GM18526 (cell line): ENCODE measurements around the gene CIPC.

Source experiments
- POLR2A ChIP-seq: IDR thresholded peaks from 3 replicates; pipeline ENCODE4 v1.6.1; 2011; ENCODE audit not compliant: insufficient read length; ENCODE audit errors: extremely low read depth

CIPC gene

DNA sequence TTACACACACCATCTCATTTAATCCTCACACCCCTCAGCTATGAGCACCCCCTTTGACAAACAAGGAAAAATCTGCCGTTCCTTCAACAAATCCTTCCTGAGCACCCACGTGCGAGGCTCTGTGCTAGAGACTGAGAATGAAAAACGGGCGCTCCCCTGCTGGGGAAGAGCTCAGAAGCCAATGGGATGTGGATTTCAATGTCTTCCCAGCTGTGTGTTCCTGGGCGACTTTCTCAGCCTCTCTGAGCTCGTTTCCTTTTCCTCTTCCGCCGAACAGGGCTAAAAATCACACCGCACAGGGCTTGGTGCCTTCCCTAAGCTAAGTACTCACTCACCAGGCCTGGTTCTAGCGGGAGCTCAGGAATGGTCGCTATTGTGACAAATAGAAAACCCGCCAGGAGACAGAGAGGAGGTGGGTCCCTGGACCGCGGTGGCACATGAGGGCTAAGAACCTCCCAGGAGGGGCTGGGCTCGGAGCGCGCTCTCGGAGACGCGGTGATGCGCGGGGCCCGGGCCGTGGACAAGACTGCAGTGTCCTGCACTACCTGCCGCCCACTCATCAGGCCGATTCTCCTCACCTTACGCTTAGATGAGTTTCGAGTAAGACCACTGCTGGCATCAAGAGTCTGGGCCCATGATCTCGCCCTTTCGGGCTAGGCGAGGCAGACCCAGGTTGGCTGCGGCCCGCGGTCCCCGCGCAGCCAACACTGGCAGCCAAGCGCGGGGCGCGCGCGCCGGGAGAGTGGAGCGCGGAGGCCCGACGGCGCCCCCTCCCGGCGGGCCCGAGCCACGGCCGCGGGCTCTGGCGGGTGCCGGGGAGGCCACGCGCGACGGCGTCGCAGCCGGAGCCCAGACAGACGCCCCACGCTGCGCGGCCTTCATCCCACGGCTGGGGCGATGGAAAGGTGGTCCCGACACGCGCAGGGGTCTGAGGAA is 26.6 kb downstream of the CIPC start:
- TF ChIP-seq POLR2A = no peak

DNA sequence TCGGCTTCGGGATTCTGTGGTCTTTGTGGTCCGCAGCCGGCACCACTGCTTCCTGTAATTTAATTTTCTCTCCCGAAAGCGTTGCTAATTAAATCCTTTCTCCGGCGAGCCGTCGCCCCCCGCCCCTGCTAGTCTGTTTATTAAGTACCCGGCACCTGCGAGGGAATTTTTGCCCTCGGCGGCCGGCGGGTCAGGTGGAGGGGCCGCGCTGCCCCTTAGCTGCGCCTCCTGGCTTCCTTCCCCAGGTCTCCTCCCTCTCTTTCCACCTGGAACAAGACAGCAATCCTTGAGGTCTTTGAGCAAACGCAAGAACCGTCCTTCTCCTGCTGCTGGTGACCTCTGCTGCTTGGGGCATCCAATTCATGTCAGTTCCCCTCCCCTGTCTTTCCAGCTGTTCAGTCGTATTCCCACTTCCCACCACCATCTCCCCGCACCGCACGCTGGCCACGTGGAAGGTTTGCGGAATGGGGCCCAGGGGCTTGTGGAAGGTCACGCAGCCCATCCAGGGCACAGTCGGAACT is 27.3 kb downstream of the CIPC start:
- TF ChIP-seq POLR2A = no peak

DNA sequence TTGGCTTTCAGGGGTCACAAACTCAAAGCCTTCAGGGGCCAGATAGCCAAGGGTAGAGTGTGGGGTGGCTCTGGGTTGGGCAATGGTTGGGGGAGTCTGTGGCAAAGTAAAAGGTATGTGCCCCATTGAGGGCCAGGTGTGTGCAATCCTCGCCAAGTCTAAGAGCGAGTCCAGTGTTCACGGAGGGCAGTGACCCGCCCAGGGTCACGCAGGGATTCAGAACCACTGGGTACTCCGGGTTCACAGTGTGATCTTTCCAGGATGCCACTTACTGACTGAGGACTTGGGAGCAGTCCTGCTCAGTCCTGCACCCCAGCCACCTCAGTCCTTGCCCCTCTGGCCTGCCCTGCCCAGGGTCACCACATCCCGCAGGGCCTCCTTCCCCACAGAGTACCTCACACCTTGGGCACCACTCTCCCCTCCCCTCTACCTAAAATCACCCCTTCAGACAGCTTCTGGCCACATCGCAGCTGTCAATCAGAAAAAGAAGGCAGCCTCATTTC is 27.8 kb downstream of the CIPC start:
- TF ChIP-seq POLR2A = no peak

GRCh38 chr14:77126461-77126990 is 28.5 kb downstream of the CIPC start:
- no peak for TF ChIP-seq POLR2A

GRCh38 chr14:77128414-77128891 is 30.4 kb downstream of the CIPC start:
- no peak for TF ChIP-seq POLR2A

- no peak for TF ChIP-seq POLR2A
Measured at GRCh38 chr14:77130386-77130785, 32.3 kb downstream of the CIPC start.

GRCh38 chr14:77131206-77131605 is 33.1 kb downstream of the CIPC start:
- TF ChIP-seq POLR2A = no peak

DNA sequence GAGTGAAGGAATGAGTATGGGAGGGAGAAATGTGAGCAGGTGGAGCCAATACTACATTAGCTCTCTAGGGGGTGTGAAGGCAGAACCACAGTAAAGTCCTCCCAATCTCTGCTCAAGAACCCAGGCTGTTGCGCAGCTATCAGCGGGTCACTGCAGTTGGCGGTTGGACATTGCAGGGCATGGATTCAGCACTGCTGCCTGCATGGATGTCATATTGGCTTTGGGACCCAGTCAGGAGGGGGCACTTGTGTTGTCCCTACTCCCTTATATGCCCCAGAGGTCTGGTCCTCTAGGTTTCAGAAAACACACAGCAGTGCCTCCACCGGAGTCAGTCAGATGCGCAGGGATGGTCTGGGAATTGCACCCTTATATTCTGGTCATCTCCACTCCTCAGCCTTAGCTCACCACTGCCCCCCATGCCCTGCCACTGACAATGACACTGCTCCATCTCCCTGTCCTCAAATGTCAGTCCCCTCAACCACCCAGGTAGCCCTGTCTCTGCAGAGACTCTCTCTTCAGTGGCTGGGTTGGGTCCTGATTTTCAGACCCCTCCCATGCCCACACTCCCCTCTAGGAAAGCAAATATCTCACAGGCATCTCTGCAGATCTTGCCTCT is 33.9 kb downstream of the CIPC start:
- no peak for TF ChIP-seq POLR2A

- no peak for TF ChIP-seq POLR2A
Measured at GRCh38 chr14:77133720-77134338, 35.8 kb downstream of the CIPC start.

DNA sequence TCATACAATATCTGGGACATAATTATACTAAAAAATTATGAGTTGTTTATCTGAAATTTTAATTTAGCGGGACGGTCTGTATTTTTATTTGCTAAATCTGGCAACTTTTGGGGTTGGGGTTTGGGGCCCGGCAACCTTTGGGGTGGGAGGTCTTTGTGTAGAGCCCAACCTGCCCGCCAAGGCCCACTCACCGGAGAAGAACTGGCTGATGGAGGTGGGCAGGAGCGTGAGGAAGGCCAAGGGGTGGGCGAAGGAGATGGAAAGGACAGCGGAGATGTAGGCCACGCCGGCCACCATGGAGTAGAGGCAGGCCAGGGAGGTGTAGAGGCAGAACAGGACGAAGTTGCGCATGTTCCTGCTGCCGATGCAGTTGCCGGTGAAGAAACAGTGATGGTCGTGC is 41.0 kb downstream of the CIPC start:
- TF ChIP-seq POLR2A = no peak

DNA sequence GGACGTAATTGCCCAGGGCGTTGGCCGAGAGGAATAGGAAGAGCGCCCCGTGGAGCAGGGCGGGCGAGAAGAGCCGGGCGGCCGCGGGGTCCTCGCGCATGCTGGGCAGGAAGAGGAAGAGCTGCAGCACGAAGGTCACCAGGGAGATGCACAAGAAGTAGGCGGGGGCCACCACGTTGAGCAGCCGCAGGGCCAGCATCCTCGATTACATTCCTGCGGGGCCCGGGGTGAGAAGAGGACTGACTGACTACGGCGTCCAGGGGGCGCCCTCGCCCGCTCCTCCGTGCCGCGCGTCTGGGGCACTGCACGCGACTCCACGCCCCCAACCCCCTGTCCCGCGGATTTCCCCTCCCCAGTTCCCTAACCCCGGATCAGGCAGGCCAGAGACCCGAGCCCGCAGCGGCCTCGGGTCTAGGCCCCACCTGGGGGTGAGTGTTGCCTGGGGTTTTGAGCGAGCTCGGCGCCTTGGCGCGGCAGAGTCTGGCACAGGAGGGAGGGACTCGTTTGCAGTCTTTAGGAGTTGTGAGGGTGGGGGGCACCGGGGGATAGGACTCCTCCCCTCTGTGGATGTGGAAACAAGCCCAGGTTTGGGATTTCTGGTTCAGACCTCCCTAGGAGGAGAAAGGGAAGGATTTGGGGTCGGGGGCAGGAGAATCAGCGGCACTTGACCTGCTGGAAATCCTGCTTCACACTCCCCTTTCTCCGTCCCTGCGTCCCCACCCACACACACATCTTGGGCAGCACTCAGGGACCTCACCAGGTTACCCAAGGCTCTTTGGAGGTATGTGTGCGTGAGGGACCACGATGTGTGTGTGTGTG is 41.7 kb downstream of the CIPC start:
- no peak for TF ChIP-seq POLR2A

- TF ChIP-seq POLR2A = no peak
Measured at GRCh38 chr14:77140359-77141213, 42.5 kb downstream of the CIPC start.

- TF ChIP-seq POLR2A = no peak
Measured at GRCh38 chr14:77141214-77142004, 43.4 kb downstream of the CIPC start, which contains the start of gene ZDHHC22. Gene ZDHHC22, minus strand, starts transcription at chr14:77141791. Its CDS starts 2,053 bp downstream, at chr14:77139738.
